ENCODE measurements around the gene TUBA3E.
A peak's percentile ranks its signal among the peaks of the same experiment; 100 is the strongest.
"Not testable (repeated sequence)": the region's sequence is repeated elsewhere in the genome, so short reads cannot be mapped to it uniquely, and the experiment has no call there.

Gene TUBA3E

GRCh38 chr2:130181325-130181879, 16.8 kb downstream of the TUBA3E start, which contains the start of gene SMPD4:
SMPD4 (minus strand) TSS chr2:130181602; CDS start chr2:130176592, 5,010 bp downstream.
- Histone ChIP-seq H3K4me1 (ENCODE audit: control insufficient read depth, low read depth, low read length) (no peaks in the 10 kb centered on the region), H3K9me3 (ENCODE audit: control insufficient read depth, low read depth, low read length) (no peaks in the 10 kb centered on the region), H3K4me3 (ENCODE audit: low read length) (peak within 1 kb of the TSS; percentile 70), H3K9ac (ENCODE audit: low read length) (peak within 1 kb of the TSS; percentile 94), H3K36me3 (ENCODE audit: control insufficient read depth, low read depth, low read length) (no peaks in the 10 kb centered on the region), H3K27ac (ENCODE audit: low read length) (peak within 1 kb of the TSS; percentile 93), H3K27me3 (ENCODE audit: control insufficient read depth, insufficient read depth, low read length) (no peaks in the 10 kb centered on the region)

DNA sequence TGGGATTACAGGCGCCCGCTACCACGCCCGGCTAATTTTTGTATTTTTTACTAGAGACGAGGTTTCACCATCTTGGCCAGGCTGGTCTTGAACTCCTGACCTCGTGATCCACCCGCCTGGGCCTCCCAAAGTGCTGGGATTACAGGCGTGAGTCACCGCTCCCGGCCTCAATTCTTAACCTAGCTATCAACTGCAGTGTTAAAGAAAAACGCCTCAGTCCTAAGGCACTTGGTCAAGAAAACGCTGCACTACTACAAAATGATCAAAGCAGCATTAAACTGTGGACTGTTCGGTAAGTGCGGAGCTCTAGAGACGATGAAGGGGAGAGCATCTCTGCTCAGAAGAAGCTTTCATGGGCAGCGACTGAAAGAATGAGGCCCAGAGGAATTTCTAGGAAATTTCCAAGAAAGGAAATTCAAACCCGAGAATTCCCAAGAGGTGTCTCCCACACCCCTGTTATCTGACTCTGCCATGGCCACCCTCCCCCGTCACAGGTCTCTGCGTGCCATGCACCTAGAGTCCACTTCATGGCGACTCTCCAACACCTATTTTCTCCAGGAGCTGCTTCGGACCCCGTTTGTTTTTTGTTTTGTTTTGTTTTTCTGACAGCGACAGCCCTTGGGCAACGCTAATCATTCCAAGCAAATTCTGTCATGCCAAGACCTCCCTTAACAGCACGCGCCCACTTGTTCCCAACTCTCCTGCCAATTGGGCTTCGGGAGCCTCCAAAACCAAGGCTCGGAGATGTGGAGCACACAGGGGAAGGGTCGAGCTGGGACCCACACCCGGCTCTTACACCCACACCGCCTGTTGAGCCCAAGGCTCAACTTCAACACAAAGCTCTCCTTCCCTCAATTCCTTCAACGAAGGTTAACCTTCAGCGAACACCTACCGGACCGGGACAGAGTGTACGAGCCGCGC, 17.6 kb downstream of the TUBA3E start:
- H3K9me3 ChIP-seq (ENCODE audit: control insufficient read depth, low read depth, low read length); H3K4me1 ChIP-seq (ENCODE audit: control insufficient read depth, low read depth, low read length); H3K36me3 ChIP-seq (ENCODE audit: control insufficient read depth, low read depth, low read length); H3K27me3 ChIP-seq (ENCODE audit: control insufficient read depth, insufficient read depth, low read length): not testable (repeated sequence)
- Histone ChIP-seq H3K4me3 (ENCODE audit: low read length) (peak overlapping the region; percentile 70), H3K9ac (ENCODE audit: low read length) (peak overlapping the region; percentile 94), H3K27ac (ENCODE audit: low read length) (peak overlapping the region; percentile 93)

DNA sequence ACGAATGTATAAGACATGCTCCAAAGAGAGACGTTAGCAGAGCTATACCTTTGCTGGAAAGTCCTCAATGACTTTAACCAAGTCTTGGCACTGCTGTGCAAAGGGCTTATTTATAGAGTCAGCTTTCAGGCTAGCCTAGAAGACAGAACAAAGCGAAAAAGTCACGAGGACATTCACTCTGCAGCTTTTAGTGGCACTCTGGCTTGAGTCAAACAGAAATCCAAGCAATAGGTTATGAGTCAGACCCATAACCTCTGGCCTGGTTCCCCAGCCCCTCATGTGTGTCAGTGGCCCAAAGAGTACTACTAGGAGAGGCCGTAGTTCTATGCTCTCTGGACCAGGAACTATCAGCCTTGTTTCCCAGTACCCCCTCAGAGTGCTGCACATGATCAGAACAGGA, 23.4 kb downstream of the TUBA3E start:
- H3K4me3 ChIP-seq (ENCODE audit: low read length); H3K9ac ChIP-seq (ENCODE audit: low read length); H3K9me3 ChIP-seq (ENCODE audit: control insufficient read depth, low read depth, low read length); H3K27ac ChIP-seq (ENCODE audit: low read length); H3K4me1 ChIP-seq (ENCODE audit: control insufficient read depth, low read depth, low read length); H3K27me3 ChIP-seq (ENCODE audit: control insufficient read depth, insufficient read depth, low read length): not testable (repeated sequence)
- peaks cover 45% of the 10 kb centered on the region for H3K36me3 ChIP-seq (ENCODE audit: control insufficient read depth, low read depth, low read length)

- no peaks in the 10 kb centered on the region for H3K4me1 ChIP-seq (ENCODE audit: control insufficient read depth, low read depth, low read length)
- no peak overlapping the region for H3K27ac ChIP-seq (ENCODE audit: low read length)
- H3K9me3 ChIP-seq (ENCODE audit: control insufficient read depth, low read depth, low read length), result no peaks in the 10 kb centered on the region
- H3K9ac ChIP-seq (ENCODE audit: low read length), result no peak overlapping the region
- peaks cover 60% of the 10 kb centered on the region for H3K36me3 ChIP-seq (ENCODE audit: control insufficient read depth, low read depth, low read length)
- H3K27me3 ChIP-seq (ENCODE audit: control insufficient read depth, insufficient read depth, low read length), result no peaks in the 10 kb centered on the region
- H3K4me3 ChIP-seq (ENCODE audit: low read length), result no peak overlapping the region
Measured at GRCh38 chr2:130169896-130170295, 28.3 kb downstream of the TUBA3E start.

- H3K36me3 ChIP-seq (ENCODE audit: control insufficient read depth, low read depth, low read length), result peaks cover 59% of the 10 kb centered on the region
- H3K4me1 ChIP-seq (ENCODE audit: control insufficient read depth, low read depth, low read length); H3K27ac ChIP-seq (ENCODE audit: low read length); H3K9ac ChIP-seq (ENCODE audit: low read length); H3K4me3 ChIP-seq (ENCODE audit: low read length); H3K9me3 ChIP-seq (ENCODE audit: control insufficient read depth, low read depth, low read length); H3K27me3 ChIP-seq (ENCODE audit: control insufficient read depth, insufficient read depth, low read length): not testable (repeated sequence)
Measured at GRCh38 chr2:130169163-130169562, 29.1 kb downstream of the TUBA3E start.

GRCh38 chr2:130166611-130167010, 31.6 kb downstream of the TUBA3E start:
- H3K36me3 ChIP-seq (ENCODE audit: control insufficient read depth, low read depth, low read length), result peaks cover 56% of the 10 kb centered on the region
- not testable (repeated sequence) for H3K27me3 ChIP-seq (ENCODE audit: control insufficient read depth, insufficient read depth, low read length); H3K4me1 ChIP-seq (ENCODE audit: control insufficient read depth, low read depth, low read length); H3K9me3 ChIP-seq (ENCODE audit: control insufficient read depth, low read depth, low read length); H3K27ac ChIP-seq (ENCODE audit: low read length); H3K9ac ChIP-seq (ENCODE audit: low read length); H3K4me3 ChIP-seq (ENCODE audit: low read length)

DNA sequence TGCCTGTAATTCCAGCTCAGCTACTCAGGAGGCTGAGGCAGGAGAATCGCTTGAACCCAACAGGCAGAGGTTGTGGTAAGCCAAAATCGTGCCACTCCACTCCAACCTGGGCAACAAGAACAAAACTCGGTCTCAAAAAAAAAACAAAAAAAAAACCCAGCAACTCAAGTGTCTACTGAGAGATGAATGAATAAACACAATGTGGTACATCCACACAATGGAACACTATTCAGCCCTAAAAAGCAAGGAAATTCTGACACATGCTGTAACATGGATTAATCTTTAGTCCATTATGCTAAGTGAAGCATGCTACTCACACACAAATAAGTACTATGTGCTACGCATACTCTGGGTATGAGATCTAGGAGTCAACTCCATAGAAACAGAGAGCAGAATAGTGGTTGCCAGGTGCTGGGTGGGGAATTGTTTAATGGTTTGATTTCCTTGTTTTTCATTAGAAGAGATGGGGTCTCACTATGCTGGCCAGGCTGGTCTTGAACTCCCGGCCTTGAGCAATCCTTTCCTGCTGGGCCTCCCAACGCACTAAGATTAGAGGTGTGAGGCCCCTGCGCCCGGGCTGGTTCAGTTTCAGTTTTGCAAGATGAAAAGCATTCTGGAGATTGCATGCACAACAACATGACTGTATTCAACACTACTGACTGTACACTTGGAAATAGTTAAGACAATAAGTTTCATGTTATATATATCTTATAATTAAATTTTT, 32.8 kb downstream of the TUBA3E start:
- no peak overlapping the region for H3K27ac ChIP-seq (ENCODE audit: low read length)
- no peak overlapping the region for H3K9ac ChIP-seq (ENCODE audit: low read length)
- H3K4me1 ChIP-seq (ENCODE audit: control insufficient read depth, low read depth, low read length), result no peaks in the 10 kb centered on the region
- no peaks in the 10 kb centered on the region for H3K9me3 ChIP-seq (ENCODE audit: control insufficient read depth, low read depth, low read length)
- H3K4me3 ChIP-seq (ENCODE audit: low read length), result no peak overlapping the region
- H3K27me3 ChIP-seq (ENCODE audit: control insufficient read depth, insufficient read depth, low read length), result no peaks in the 10 kb centered on the region
- peaks cover 50% of the 10 kb centered on the region for H3K36me3 ChIP-seq (ENCODE audit: control insufficient read depth, low read depth, low read length)

- Histone ChIP-seq H3K4me1 (ENCODE audit: control insufficient read depth, low read depth, low read length) (no peaks in the 10 kb centered on the region), H3K36me3 (ENCODE audit: control insufficient read depth, low read depth, low read length) (peaks cover 47% of the 10 kb centered on the region), H3K9me3 (ENCODE audit: control insufficient read depth, low read depth, low read length) (no peaks in the 10 kb centered on the region), H3K4me3 (ENCODE audit: low read length) (no peak overlapping the region), H3K27ac (ENCODE audit: low read length) (no peak overlapping the region), H3K27me3 (ENCODE audit: control insufficient read depth, insufficient read depth, low read length) (no peaks in the 10 kb centered on the region), H3K9ac (ENCODE audit: low read length) (no peak overlapping the region)
Measured at GRCh38 chr2:130162968-130163367, 35.3 kb downstream of the TUBA3E start.

DNA sequence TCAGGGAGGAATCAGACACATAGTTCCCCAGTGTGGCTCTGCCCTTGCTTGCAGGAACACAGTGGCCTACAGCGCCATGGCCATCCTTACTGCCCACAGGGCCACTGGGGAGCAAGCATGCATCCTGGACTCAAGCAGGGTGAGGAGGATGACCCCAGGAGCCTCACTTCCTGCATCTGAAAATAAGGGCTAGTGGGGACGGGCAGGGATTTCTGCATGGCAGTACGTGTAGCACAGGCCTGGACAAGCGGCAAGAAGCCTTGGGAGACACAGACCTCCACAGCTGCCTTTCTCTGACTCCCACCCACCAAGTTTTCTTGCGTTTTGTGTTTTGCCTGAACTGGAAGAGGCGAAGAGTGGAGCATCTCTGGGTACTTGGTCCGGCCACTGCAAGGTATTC, 35.8 kb downstream of the TUBA3E start:
- peaks cover 43% of the 10 kb centered on the region for H3K36me3 ChIP-seq (ENCODE audit: control insufficient read depth, low read depth, low read length)
- not testable (repeated sequence) for H3K9ac ChIP-seq (ENCODE audit: low read length); H3K4me1 ChIP-seq (ENCODE audit: control insufficient read depth, low read depth, low read length); H3K27ac ChIP-seq (ENCODE audit: low read length); H3K9me3 ChIP-seq (ENCODE audit: control insufficient read depth, low read depth, low read length); H3K27me3 ChIP-seq (ENCODE audit: control insufficient read depth, insufficient read depth, low read length); H3K4me3 ChIP-seq (ENCODE audit: low read length)

DNA sequence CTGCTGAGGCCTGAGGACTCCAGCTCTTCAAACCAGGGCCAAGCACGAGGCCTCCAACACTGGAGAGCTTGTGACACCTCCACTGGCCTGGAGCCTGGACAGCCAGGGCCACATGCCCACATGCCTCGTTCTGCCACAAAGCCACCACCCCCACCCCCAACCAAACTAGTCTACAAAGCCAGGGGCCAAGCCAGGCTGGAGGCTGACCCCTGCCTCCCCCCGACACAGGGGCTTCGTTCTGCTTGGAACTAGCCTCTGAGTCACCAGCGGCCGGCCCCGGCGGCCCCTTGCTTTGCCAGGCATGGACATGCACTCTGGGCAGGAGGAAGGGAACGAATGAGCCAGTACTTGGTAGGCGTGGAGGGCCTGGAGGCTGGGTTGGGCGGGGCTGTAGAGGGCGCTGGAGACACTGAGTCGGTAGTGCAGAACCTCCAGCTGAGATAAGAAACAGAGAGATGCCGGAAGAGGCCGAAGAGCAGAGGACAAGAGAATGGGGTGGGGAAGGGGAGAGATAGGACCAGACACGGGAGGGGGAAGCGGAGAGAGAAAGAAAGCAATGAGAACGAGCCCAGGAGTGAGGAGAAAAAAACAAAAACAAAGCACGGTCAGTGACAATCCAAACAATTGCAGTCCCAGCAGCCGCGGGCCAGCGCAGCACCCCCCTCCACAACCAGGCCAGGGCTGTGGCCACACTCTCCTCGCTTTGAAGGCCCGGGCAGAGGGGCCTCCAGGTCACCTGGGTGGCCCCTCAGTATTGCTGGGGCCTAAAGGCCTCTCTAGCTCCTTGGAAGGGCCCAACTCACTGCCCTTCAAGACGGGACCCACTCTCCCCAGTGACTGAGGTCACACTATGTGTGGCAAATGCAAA, 37.2 kb downstream of the TUBA3E start:
- H3K4me3 ChIP-seq (ENCODE audit: low read length); H3K27me3 ChIP-seq (ENCODE audit: control insufficient read depth, insufficient read depth, low read length): not testable (repeated sequence)
- H3K36me3 ChIP-seq (ENCODE audit: control insufficient read depth, low read depth, low read length), result peaks cover 29% of the 10 kb centered on the region

DNA sequence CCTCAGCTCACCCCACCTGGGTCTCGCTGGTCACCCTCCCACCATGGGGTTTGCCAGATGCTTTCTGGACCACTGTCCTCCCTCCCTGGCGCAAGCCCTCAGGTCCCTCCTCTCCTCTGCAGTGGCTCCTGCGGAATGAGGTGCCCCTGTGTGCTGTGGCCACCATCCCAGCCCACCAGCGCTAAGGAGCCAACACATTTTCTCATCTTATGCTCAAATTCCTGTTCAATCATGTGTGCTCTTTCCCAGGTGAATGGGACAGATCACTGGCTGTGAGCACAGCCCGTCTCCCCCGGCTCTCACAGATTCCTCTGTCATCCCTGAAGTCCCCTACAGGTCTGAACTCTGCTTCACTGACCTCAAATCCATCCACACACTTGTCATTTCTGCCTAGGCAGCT, 38.1 kb downstream of the TUBA3E start:
- H3K27me3 ChIP-seq (ENCODE audit: control insufficient read depth, insufficient read depth, low read length), result no peaks in the 10 kb centered on the region
- H3K4me3 ChIP-seq (ENCODE audit: low read length), result no peak overlapping the region
- H3K9me3 ChIP-seq (ENCODE audit: control insufficient read depth, low read depth, low read length), result no peaks in the 10 kb centered on the region
- no peak overlapping the region for H3K27ac ChIP-seq (ENCODE audit: low read length)
- no peaks in the 10 kb centered on the region for H3K4me1 ChIP-seq (ENCODE audit: control insufficient read depth, low read depth, low read length)
- H3K36me3 ChIP-seq (ENCODE audit: control insufficient read depth, low read depth, low read length), result peaks cover 23% of the 10 kb centered on the region
- H3K9ac ChIP-seq (ENCODE audit: low read length), result no peak overlapping the region

More for the DNA sequence above, 37.2 kb downstream of the TUBA3E start:
- not testable (repeated sequence) for H3K27ac ChIP-seq (ENCODE audit: low read length); H3K4me1 ChIP-seq (ENCODE audit: control insufficient read depth, low read depth, low read length); H3K9ac ChIP-seq (ENCODE audit: low read length); H3K9me3 ChIP-seq (ENCODE audit: control insufficient read depth, low read depth, low read length)

Data from iPS-18a (cell line).